A549 (cell line): ENCODE data around the gene CABCOCO1. TPM values are rescaled to one million over a fixed set of nuclear protein-coding genes. Genes with fewer than 3 reads are reported as not detected.

Source experiments
- ATAC-seq, 2 experiments: fragments of 200-7000 bp in 1 of 2; fragments of >200 bp in 1 of 2; cut with Nextera tagmentation in 1 of 2; cut with Tn5 transposase in 1 of 2; 3 replicates each; pipeline versions ENCODE4 v1.8.0 to v1.9.1; 2018 to 2020; ENCODE audit warnings: mild to moderate bottlenecking in 1 of 2, moderate library complexity in 1 of 2
- CTCF ChIA-PET: fragments of 300-600 bp; sonication (Branson Sonifier 250); formaldehyde crosslinking; extraction: SDS; loops from one replicate; lab custom pipeline; 2021; ENCODE audit warnings: antibody characterized with exemption, inconsistent platforms; lab: Yijun Ruan, JAX
- POLR2A ChIA-PET: fragments of 350-600 bp; formaldehyde crosslinking; extraction: SDS; loops from one replicate; lab custom pipeline; 2021; ENCODE audit warnings: antibody characterized with exemption, inconsistent platforms; lab: Yijun Ruan, JAX
- DNase-seq, 2 experiments: peaks; one replicate each; pipeline versions ENCODE4 v3.0.0 to v3.0.0-alpha.2; 2011 to 2016; ENCODE audit warnings: low read depth in 1 of 2, low spot score in 1 of 2
- FAIRE-seq: peaks from 2 replicates; lab custom pipeline; 2011; peaks lifted over from hg19 to GRCh38; lab: Jason Lieb, UNC
- H3K27ac ChIP-seq, 2 experiments: fragments of >200 bp; sonication (Bioruptor Twin); formaldehyde crosslinking; 3 replicates each; pipeline ENCODE4 v1.5.1; 2016 to 2017
- H3K4me1 ChIP-seq: fragments of >200 bp; sonication (Bioruptor Twin); formaldehyde crosslinking; 3 replicates; pipeline ENCODE4 v1.6.1; 2016
- H3K4me2 ChIP-seq: fragments of >200 bp; sonication (Bioruptor Twin); formaldehyde crosslinking; 3 replicates; pipeline ENCODE4 v1.6.1; 2016
- H3K4me3 ChIP-seq: fragments of >200 bp; sonication (Bioruptor Twin); formaldehyde crosslinking; 3 replicates; pipeline ENCODE4 v1.5.1; 2016
- H3K9me3 ChIP-seq: fragments of >200 bp; sonication (Bioruptor Twin); formaldehyde crosslinking; 3 replicates; pipeline ENCODE4 v1.6.1; 2016
- BCL3 ChIP-seq: fragments of >200 bp; sonication (Bioruptor Twin); formaldehyde crosslinking; IDR thresholded peaks from 3 replicates; pipeline ENCODE4 v1.6.1; 2016
- BHLHE40 ChIP-seq: IDR thresholded peaks from 2 replicates; pipeline ENCODE4 v1.6.1; 2012; ENCODE audit warnings: low read depth, low read length, inconsistent platforms
- CBX8 ChIP-seq: fragments of 200-600 bp; sonication (generic); IDR thresholded peaks from 2 replicates; pipeline ENCODE4 v1.6.1; 2016
- ESRRA ChIP-seq: fragments of 150-350 bp; IDR thresholded peaks from 2 replicates; pipeline ENCODE4 v1.6.1; 2014; ENCODE audit warnings: mild to moderate bottlenecking, low read length, borderline replicate concordance
- FOSB ChIP-seq: fragments of 250-450 bp; sonication (Bioruptor Pico); IDR thresholded peaks from 2 replicates; pipeline ENCODE4 v1.5.0; 2020; ENCODE audit warnings: mild to moderate bottlenecking, moderate library complexity
- JUN ChIP-seq, 2 experiments: fragments of >200 bp; sonication (Bioruptor Twin); formaldehyde crosslinking; IDR thresholded peaks; 2 replicates in 1 of 2; 3 replicates in 1 of 2; pipeline ENCODE4 v1.6.1; 2016 to 2017
- NPAS2 ChIP-seq: fragments of 250-450 bp; sonication (Bioruptor Pico); IDR thresholded peaks from 2 replicates; pipeline ENCODE4 v1.8.0; 2022; ENCODE audit warnings: mild to moderate bottlenecking, moderate library complexity, borderline replicate concordance
- PHF8 ChIP-seq: fragments of 200-600 bp; sonication (generic); IDR thresholded peaks from 2 replicates; pipeline ENCODE4 v1.6.1; 2016; ENCODE audit warnings: low read depth, mild to moderate bottlenecking, antibody characterized with exemption, moderate library complexity, borderline replicate concordance
- POLR2A ChIP-seq: IDR thresholded peaks from 2 replicates; pipeline ENCODE4 v1.6.1; 2012; ENCODE audit warnings: mild to moderate bottlenecking, low read length
- POLR2AphosphoS2 ChIP-seq: conservative IDR thresholded peaks from 2 replicates; pipeline ENCODE4 v1.6.1; 2012; ENCODE audit warnings: low read length, improper control_type of control experiment, inconsistent platforms
- RAD21 ChIP-seq, 2 experiments: fragments of >200 bp in 1 of 2; sonication (Bioruptor Twin) in 1 of 2; formaldehyde crosslinking in 1 of 2; IDR thresholded peaks in 1 of 2; conservative IDR thresholded peaks in 1 of 2; 2 replicates in 1 of 2; 3 replicates in 1 of 2; pipeline ENCODE4 v1.6.1; 2012 to 2018; ENCODE audit warnings: inconsistent platforms in 1 of 2
- RCOR1 ChIP-seq: fragments of 150-350 bp; IDR thresholded peaks from 2 replicates; pipeline ENCODE4 v1.6.1; 2014; ENCODE audit warnings: antibody characterized with exemption, low read length, low read depth
- REST ChIP-seq: fragments of 200-600 bp; sonication (generic); IDR thresholded peaks from 2 replicates; pipeline ENCODE4 v1.6.1; 2016; ENCODE audit warnings: antibody characterized with exemption, mild to moderate bottlenecking, moderate library complexity
- RFX5 ChIP-seq: fragments of 450-650 bp; IDR thresholded peaks from 2 replicates; pipeline ENCODE4 v1.7.1; 2014; ENCODE audit warnings: antibody characterized with exemption, mild to moderate bottlenecking, moderate library complexity
- RNF2 ChIP-seq: fragments of 200-600 bp; sonication (generic); IDR thresholded peaks from 2 replicates; pipeline ENCODE4 v1.6.1; 2016; ENCODE audit warnings: low read depth, mild to moderate bottlenecking, antibody characterized with exemption, moderate library complexity, borderline replicate concordance
- ZNF302 ChIP-seq: fragments of 250-450 bp; sonication (Bioruptor Pico); IDR thresholded peaks from 2 replicates; pipeline ENCODE4 v1.9.0; 2021; ENCODE audit warnings: inconsistent platforms, mild to moderate bottlenecking, moderate library complexity
- WGBS: methylation state at CpG from one replicate; pipeline ENCODE4 v1.1.6; 2017; ENCODE audit errors: missing lambda C conversion rate; 5-methylcytosine and 5-hydroxymethylcytosine counted together
- polyA plus RNA-seq, 4 experiments: library from polyadenylated mRNA; depleted of rRNA in 3 of 4; stranded (reverse); fragments of >200 nt; fragmentation: RNase III in 1 of 4; extraction: RNeasy Plus Mini Kit Qiagen cat#74134 plus additional on column Dnase treatment in 1 of 4; gene quantifications; 2 replicates in 3 of 4; 3 replicates in 1 of 4; pipeline ENCODE4 v1.2.3, GENCODE V29; 2011 to 2017
- TF ChIP-seq, protein P1 (sequence below): fragments of >200 bp; sonication (Bioruptor Twin); formaldehyde crosslinking; IDR thresholded peaks from 3 replicates; pipeline ENCODE4 v1.5.1; 2016
- TF ChIP-seq, protein P2 (sequence below): fragments of 250-450 bp; sonication (Bioruptor Pico); IDR thresholded peaks from 2 replicates; pipeline ENCODE4 v1.5.0; 2021; ENCODE audit warnings: mild to moderate bottlenecking, moderate library complexity, borderline replicate concordance

CABCOCO1 gene
- polyA plus RNA-seq, 2 of the 4 experiments (the other 2 are of a cell fraction), result 0.77 to 1.1 TPM

DNA sequence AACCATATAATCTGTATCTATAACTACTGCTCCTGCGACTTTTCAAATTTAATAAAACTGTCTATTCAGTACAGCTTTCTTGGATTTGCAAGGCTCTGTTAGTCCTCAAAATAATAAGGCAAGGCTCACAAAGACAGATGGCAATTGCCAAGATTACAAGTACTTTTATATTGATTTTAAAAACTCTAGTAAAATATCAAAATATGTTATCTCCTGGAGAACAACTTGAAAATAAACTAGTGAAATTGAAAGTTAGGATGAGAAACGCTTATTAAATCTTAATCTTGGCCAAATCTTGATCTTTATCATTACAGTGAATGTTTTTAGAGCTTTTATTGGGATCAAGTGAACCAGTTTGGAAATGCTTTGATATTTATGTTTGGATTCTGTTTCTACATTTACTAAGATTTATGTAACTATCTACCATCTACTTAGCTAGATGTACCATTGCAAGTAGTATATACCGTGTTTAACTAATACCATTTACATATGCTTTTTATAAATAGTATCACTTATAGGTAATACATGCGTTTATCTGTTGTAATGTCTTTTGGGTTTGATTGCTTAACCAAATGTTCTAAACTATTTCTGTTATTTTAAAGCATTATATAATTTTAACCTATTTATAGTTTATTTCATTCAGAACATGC, 70.0 kb downstream of the CABCOCO1 start:
- ATAC-seq (no peak), FAIRE-seq (no peak), DNase-seq (no peak)
- POLR2A ChIA-PET, result no interaction called here
- no peak overlapping the region for H3K4me2 ChIP-seq
- peaks cover 2% of the 10 kb centered on the region; the same call in 1 of the 3 replicates for H3K9me3 ChIP-seq
- CTCF ChIA-PET, result interaction anchor here (0.6 to 2.2 kb wide), 17 partner anchors 9 to 913 kb away, joined by 3 to 8 read pairs (median 4); no protein-coding TSS in a partner anchor
- H3K27ac ChIP-seq, result no peak overlapping the region
- 59% methylated on average over 4 of the region's 4 CpGs for WGBS
- TF ChIP-seq REST, result no peak
- no peak for TF ChIP-seq CBX8
- no peak for TF ChIP-seq NPAS2 (CRISPR knock-in tag)
- no peak for TF ChIP-seq ESRRA
- TF ChIP-seq POLR2AphosphoS2, result no peak
- no peak for TF ChIP-seq POLR2A
- TF ChIP-seq, protein P1, sequence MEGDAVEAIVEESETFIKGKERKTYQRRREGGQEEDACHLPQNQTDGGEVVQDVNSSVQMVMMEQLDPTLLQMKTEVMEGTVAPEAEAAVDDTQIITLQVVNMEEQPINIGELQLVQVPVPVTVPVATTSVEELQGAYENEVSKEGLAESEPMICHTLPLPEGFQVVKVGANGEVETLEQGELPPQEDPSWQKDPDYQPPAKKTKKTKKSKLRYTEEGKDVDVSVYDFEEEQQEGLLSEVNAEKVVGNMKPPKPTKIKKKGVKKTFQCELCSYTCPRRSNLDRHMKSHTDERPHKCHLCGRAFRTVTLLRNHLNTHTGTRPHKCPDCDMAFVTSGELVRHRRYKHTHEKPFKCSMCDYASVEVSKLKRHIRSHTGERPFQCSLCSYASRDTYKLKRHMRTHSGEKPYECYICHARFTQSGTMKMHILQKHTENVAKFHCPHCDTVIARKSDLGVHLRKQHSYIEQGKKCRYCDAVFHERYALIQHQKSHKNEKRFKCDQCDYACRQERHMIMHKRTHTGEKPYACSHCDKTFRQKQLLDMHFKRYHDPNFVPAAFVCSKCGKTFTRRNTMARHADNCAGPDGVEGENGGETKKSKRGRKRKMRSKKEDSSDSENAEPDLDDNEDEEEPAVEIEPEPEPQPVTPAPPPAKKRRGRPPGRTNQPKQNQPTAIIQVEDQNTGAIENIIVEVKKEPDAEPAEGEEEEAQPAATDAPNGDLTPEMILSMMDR, result no peak
- TF ChIP-seq RFX5, result no peak
- no peak for TF ChIP-seq BHLHE40
- no peak for TF ChIP-seq RAD21 (conservative IDR thresholded peaks at IDR 0.05 in 1 of 2, IDR thresholded peaks at IDR 0.05 in 1 of 2)
- TF ChIP-seq JUN (IDR thresholded peaks at IDR 0.05), result no peak
- no peak for TF ChIP-seq ZNF302 (CRISPR knock-in tag)
- TF ChIP-seq RCOR1, result no peak
- TF ChIP-seq BCL3, result no peak
- no peak for TF ChIP-seq FOSB (CRISPR knock-in tag)
- TF ChIP-seq, protein P2, sequence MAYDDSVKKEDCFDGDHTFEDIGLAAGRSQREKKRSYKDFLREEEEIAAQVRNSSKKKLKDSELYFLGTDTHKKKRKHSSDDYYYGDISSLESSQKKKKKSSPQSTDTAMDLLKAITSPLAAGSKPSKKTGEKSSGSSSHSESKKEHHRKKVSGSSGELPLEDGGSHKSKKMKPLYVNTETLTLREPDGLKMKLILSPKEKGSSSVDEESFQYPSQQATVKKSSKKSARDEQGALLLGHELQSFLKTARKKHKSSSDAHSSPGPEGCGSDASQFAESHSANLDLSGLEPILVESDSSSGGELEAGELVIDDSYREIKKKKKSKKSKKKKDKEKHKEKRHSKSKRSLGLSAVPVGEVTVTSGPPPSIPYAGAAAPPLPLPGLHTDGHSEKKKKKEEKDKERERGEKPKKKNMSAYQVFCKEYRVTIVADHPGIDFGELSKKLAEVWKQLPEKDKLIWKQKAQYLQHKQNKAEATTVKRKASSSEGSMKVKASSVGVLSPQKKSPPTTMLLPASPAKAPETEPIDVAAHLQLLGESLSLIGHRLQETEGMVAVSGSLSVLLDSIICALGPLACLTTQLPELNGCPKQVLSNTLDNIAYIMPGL (CRISPR knock-in tag), result no peak
- no peak for TF ChIP-seq RNF2
- TF ChIP-seq PHF8, result no peak
- H3K4me1 ChIP-seq, result no peaks in the 10 kb centered on the region
- no peak overlapping the region for H3K4me3 ChIP-seq
